SK-MEL-5 (cell line): ENCODE data around the gene NNT. TPM values are rescaled to one million over a fixed set of nuclear protein-coding genes. Genes with fewer than 3 reads are reported as not detected.
"Not testable (repeated sequence)": the region's sequence is repeated elsewhere in the genome, so short reads cannot be mapped to it uniquely, and the experiment has no call there.

ENCODE experiments used
- DNase-seq: peaks from one replicate; pipeline ENCODE4 v3.0.0-alpha.2; 2016; ENCODE audit warnings: low read depth, low spot score
- in situ Hi-C: cut with HindIII; loops from 2 replicates; pipeline ENCODE4 v1.10.0; 2016; ENCODE audit warnings: low sequenced_read_pairs, high pct_unique_total_duplicates, low pct_unique_long_range_greater_than_20kb
- total RNA-seq: library from RNA; depleted of rRNA; stranded (reverse); fragments of >200 nt; shearing (Covaris generic); gene quantifications from 2 replicates; pipeline ENCODE4 v1.2.3, GENCODE V29; 2014; rRNA removed

Gene NNT
- total RNA-seq, 1 experiment from 2014 or later = 158 TPM

- DNase-seq = no peak
- in situ Hi-C loops = no loop called here
Measured at GRCh38 chr5:43728581-43728980, 125.6 kb downstream of the NNT start.

- DNase-seq = peak; percentile 63
- in situ Hi-C loops = no loop called here
Measured at GRCh38 chr5:43729846-43730478, 127.0 kb downstream of the NNT start.

GRCh38 chr5:43730832-43731342 is 127.9 kb downstream of the NNT start:
- no peak for DNase-seq
- in situ Hi-C loops = no loop called here

- in situ Hi-C loops = no loop called here
- no peak for DNase-seq
Measured at GRCh38 chr5:43731573-43731972, 128.6 kb downstream of the NNT start.

GRCh38 chr5:43745923-43746548 is 143.1 kb downstream of the NNT start:
- in situ Hi-C loops, DNase-seq: not testable (repeated sequence)

GRCh38 chr5:43750809-43751208 is 147.8 kb downstream of the NNT start:
- DNase-seq = no peak

GRCh38 chr5:43753069-43753468 is 150.1 kb downstream of the NNT start:
- in situ Hi-C loops = no loop called here
- peak; percentile 41 for DNase-seq

More at GRCh38 chr5:43750809-43751208, 147.8 kb downstream of the NNT start:
- in situ Hi-C loops = no loop called here

Other genes starting within 250 kb of the NNT start
- gene CCL28, start 190.8 kb upstream of the NNT start, total RNA-seq = 46.8 and 51.4 TPM in 2 replicates
- gene TMEM267, start 119.3 kb upstream of the NNT start, total RNA-seq = 43.4 and 45.9 TPM in 2 replicates
- gene C5orf34, start 88.0 kb upstream of the NNT start, total RNA-seq = 13.9 and 14.5 TPM in 2 replicates
- 348 and 356 TPM in 2 replicates for gene PAIP1, start 46.1 kb upstream of the NNT start, total RNA-seq